Midbrain (tissue), 1 donor: Measurements from ENCODE around the gene CHRNG.
"Not testable (repeated sequence)": the region's sequence is repeated elsewhere in the genome, so short reads cannot be mapped to it uniquely, and the experiment has no call there.

Experiments
- DNase-seq: peaks from one replicate; lab custom pipeline; 2025; lab: John Stamatoyannopoulos, UW

Gene CHRNG

GRCh38 chr2:232527905-232528470 lies 11.5 kb upstream of the CHRNG start:
- DNase-seq, result no peak

- no peak for DNase-seq
Measured at GRCh38 chr2:232528746-232529460, 10.6 kb upstream of the CHRNG start.

- no peak for DNase-seq
Measured at GRCh38 chr2:232529806-232530547, 9.5 kb upstream of the CHRNG start.

GRCh38 chr2:232530626-232531260 lies 8.7 kb upstream of the CHRNG start:
- no peak for DNase-seq

- no peak for DNase-seq
Measured at GRCh38 chr2:232532419-232532818, 7.1 kb upstream of the CHRNG start.

- DNase-seq, result not testable (repeated sequence)
Measured at GRCh38 chr2:232532821-232533220, 6.7 kb upstream of the CHRNG start.

- no peak for DNase-seq
Measured at GRCh38 chr2:232533944-232534710, 5.4 kb upstream of the CHRNG start.

GRCh38 chr2:232534940-232535651 lies 4.4 kb upstream of the CHRNG start:
- DNase-seq, result no peak

- no peak for DNase-seq
Measured at GRCh38 chr2:232535761-232536530, 3.5 kb upstream of the CHRNG start.

GRCh38 chr2:232537079-232537478 lies 2.4 kb upstream of the CHRNG start:
- DNase-seq, result no peak

GRCh38 chr2:232537499-232537898 lies 2.0 kb upstream of the CHRNG start:
- no peak for DNase-seq

- DNase-seq, result no peak
Measured at GRCh38 chr2:232538671-232539070, 821 bp upstream of the CHRNG start.

- no peak for DNase-seq
Measured at GRCh38 chr2:232540441-232541041, 1.0 kb downstream of the CHRNG start.

GRCh38 chr2:232541195-232541960 lies 1.9 kb downstream of the CHRNG start:
- no peak for DNase-seq

GRCh38 chr2:232541961-232542714 lies 2.6 kb downstream of the CHRNG start:
- DNase-seq, result no peak

GRCh38 chr2:232542715-232543467 lies 3.4 kb downstream of the CHRNG start:
- no peak for DNase-seq

GRCh38 chr2:232543491-232543890 lies 4.0 kb downstream of the CHRNG start:
- no peak for DNase-seq
